GM20000 (cell line): Measurements from ENCODE around the gene BTC.

ENCODE experiments used
- DNase-seq: peaks from one replicate; pipeline ENCODE4 v3.0.0; 2012; ENCODE audit warnings: low spot score
- TF ChIP-seq, protein P1 (sequence below): IDR thresholded peaks from 2 replicates; pipeline ENCODE4 v1.5.1; 2012; ENCODE audit warnings: mild to moderate bottlenecking, control low read depth; ENCODE audit errors: extremely low read depth, missing control alignments

BTC gene

DNA sequence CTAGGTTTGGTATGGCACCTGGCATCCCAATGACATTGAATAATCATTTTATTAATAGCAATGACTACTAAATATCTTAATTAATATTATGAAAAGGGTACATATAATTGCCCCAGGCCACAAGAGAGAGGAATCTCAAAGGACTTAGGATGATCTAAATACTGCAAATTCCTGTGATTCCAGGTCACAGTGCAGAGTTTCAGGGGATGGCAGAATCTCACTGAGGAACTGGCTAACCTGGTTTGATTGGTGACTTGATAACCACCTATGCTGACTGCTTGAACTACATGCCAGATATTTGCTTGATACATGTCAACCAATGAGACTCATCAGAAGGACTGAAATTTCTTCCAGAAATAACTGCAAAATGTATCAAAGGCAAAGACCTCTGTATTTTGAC lies 37.2 kb downstream of the BTC start:
- TF ChIP-seq, protein P1, sequence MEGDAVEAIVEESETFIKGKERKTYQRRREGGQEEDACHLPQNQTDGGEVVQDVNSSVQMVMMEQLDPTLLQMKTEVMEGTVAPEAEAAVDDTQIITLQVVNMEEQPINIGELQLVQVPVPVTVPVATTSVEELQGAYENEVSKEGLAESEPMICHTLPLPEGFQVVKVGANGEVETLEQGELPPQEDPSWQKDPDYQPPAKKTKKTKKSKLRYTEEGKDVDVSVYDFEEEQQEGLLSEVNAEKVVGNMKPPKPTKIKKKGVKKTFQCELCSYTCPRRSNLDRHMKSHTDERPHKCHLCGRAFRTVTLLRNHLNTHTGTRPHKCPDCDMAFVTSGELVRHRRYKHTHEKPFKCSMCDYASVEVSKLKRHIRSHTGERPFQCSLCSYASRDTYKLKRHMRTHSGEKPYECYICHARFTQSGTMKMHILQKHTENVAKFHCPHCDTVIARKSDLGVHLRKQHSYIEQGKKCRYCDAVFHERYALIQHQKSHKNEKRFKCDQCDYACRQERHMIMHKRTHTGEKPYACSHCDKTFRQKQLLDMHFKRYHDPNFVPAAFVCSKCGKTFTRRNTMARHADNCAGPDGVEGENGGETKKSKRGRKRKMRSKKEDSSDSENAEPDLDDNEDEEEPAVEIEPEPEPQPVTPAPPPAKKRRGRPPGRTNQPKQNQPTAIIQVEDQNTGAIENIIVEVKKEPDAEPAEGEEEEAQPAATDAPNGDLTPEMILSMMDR: no peak
- no peak for DNase-seq

DNA sequence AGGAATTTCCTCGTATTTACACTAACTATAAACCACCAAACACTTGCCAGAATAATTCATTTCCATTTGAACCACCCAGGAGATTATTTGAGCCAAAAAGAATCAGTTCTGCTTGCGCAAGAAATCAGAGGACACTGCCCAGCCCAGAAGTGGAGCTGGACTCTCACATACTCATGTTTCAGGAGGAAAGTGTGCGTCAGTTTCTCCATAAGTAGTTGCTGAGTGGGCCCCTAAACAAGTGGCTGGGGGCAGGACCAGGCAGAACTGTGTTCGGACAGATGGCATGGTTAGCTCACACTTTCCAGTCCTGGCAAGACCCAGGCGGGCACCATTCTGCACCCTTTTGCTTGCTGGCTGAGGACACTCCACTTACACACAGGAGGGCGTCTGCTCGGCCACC lies 38.8 kb downstream of the BTC start:
- TF ChIP-seq, protein P1: no peak
- DNase-seq: no peak

DNA sequence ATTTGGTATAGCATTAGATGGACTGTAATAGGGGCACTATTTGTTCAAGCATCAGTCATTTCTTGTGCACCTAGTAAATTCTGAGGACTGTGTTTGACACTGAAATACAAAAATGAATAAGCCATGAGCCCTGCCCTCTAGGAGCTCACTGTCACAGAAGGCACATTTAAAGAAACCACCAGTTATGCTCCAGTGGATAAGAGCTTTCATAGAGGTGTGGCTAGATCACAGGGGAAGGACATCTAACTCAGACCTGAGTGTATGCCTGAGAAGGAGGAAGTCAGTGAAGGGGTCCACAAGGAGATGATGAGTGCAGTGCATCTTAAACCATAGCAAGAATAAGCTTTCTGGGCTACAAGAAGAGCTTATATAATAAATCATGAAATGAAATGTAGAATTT lies 40.1 kb downstream of the BTC start:
- TF ChIP-seq, protein P1: no peak

DNA sequence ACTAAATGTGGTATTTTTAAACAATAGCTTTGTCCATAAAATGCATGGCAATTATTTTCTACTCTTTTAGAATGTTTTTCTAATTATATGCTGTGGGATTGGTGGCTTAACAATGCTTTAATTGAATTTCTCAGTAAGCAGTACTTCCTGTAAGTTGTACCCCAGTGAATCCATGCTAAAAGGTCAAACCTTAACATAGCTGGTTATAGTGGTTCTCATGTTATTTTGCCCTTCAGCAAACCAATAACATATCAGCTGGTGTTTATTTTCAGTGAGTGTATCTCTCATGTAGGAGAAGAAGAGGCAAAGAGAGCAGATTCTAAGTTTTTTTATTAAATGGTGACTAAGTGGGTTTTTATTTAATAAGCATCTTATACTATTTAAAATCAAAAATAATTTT lies 41.5 kb downstream of the BTC start:
- DNase-seq: no peak
- TF ChIP-seq, protein P1: no peak

More for the DNA sequence above, 40.1 kb downstream of the BTC start:
- no peak for DNase-seq

DNA sequence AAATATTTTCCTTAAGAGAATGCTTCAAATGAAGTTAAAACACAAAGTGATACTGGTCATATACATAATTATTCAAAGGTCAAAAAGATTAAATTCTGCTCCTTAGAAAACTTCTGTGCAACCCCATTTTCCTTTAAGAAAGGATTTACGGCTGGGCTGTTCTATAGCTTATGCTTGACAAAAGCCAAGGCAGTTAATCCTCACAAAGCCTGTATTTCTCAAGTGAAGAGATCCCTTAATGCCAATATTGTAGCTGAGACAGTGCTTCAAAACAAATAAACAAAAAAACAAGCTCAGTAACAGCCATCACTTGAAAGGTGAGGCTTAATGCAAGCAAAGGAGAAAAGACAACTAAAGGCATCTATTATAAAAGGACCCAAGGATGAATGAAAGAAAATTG lies 42.5 kb downstream of the BTC start:
- no peak for DNase-seq
- TF ChIP-seq, protein P1: no peak

DNA sequence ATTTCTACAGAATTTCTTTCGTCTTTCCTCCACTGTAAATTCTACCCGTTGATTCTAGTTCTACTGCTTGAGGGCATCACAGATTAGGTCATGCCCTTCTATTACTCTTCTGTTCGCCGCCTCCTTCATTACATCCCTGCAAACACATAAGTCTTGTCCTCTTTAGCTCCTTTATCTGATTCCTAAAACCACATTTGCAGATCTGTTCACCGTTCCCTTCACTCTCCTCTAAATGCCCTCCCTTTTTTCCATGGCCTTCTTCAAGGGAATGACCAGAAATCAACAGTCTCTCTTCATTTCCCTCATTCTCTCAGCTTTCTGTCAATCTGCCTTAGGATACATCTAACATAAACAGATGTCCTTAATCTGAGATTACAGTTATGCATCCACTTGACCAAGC lies 43.1 kb downstream of the BTC start:
- no peak for DNase-seq
- TF ChIP-seq, protein P1: no peak

DNA sequence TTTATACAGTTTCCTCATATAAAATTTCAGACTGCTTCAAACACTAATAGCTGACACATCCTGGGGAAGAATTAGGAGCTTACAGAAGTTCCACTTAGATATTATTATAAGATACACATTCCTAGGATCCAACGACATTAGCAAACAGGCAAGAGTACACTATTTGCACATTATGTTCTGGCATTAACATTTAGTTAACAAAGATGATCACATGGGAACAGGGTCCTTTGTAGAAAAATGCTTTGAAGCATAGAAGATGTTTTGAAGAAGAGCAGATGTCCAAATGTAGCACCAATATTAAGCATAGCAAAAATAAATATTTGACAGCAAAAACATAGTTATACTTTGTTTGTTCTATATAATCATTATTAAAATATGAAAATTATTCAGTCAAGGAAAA lies 52.1 kb downstream of the BTC start:
- no peak for DNase-seq
- TF ChIP-seq, protein P1: no peak
